K562 (cell line): ENCODE measurements around the gene MAD1L1. TPM values are rescaled to one million over a fixed set of nuclear protein-coding genes. Genes with fewer than 3 reads are reported as not detected.
A peak's percentile ranks its signal among the peaks of the same experiment; 100 is the strongest.

Experiments
- ATAC-seq: fragments of 200-7000 bp; cut with Tn5 transposase; 3 replicates; pipeline ENCODE4 v1.9.1; 2020; ENCODE audit warnings: moderate library complexity
- BruUV-seq: library from RNA; stranded (reverse); fragments of 400-500 nt; replicated peaks from 2 replicates; lab custom pipeline; 2021; lab: Mats Ljungman, UMichigan
- CTCF ChIA-PET: fragments of 300-600 bp; formaldehyde crosslinking; extraction: SDS; loops from one replicate; lab custom pipeline; 2021; ENCODE audit warnings: low intra/inter-chr PET ratio; lab: Yijun Ruan, JAX
- POLR2A ChIA-PET: fragments of 300-600, 350-650 bp; sonication (Branson Sonifier 250); formaldehyde crosslinking; extraction: SDS; loops from one replicate; lab custom pipeline; 2021; ENCODE audit warnings: antibody characterized with exemption, inconsistent platforms; lab: Yijun Ruan, JAX
- DNase-seq, 4 experiments: peaks; one replicate each; pipeline versions ENCODE4 v3.0.0 to v3.0.0-alpha.2; 2011 to 2018; ENCODE audit warnings: low spot score in 3 of 4, mixed read lengths in 3 of 4; ENCODE audit errors: extremely low read depth in 1 of 4
- FAIRE-seq: peaks from 2 replicates; lab custom pipeline; 2011; peaks lifted over from hg19 to GRCh38; lab: Jason Lieb, UNC
- H2AFZ ChIP-seq: 2 replicates; pipeline ENCODE4 v1.6.0; 2011; ENCODE audit warnings: low read depth, low read length, control low read depth, inconsistent platforms
- H3K27ac ChIP-seq: fragments of 200-600 bp; 3 replicates; pipeline ENCODE4 v1.8.0; 2011; ENCODE audit warnings: low read depth, mild to moderate bottlenecking, control low read depth, inconsistent platforms, low read length, moderate library complexity, mixed read lengths; ENCODE audit errors: extremely low read depth
- H3K27me3 ChIP-seq, 2 experiments: fragments of 300-600 bp in 1 of 2; 2 replicates in 1 of 2; 3 replicates in 1 of 2; pipeline versions ENCODE4 v1.6.0 to v1.8.0; 2011; ENCODE audit warnings: inconsistent platforms in 2 of 2, low read length in 2 of 2, mild to moderate bottlenecking in 1 of 2, mixed read lengths in 1 of 2, moderate library complexity in 1 of 2; ENCODE audit not compliant: control insufficient read depth in 2 of 2, insufficient read depth in 2 of 2
- H3K36me3 ChIP-seq: fragments of 300-600 bp; 3 replicates; pipeline ENCODE4 v1.8.0; 2011; ENCODE audit warnings: mild to moderate bottlenecking, low read length, inconsistent platforms; ENCODE audit not compliant: control insufficient read depth, insufficient read depth
- H3K4me1 ChIP-seq, 2 experiments: fragments of 200-600 bp in 1 of 2; replicated peaks in 1 of 2; 2 replicates in 1 of 2; 3 replicates in 1 of 2; pipeline versions ENCODE4 v1.5.1 to v1.8.0; 2011; ENCODE audit warnings: inconsistent platforms in 2 of 2, low read length in 2 of 2, mild to moderate bottlenecking in 1 of 2, mixed read lengths in 1 of 2, moderate library complexity in 1 of 2; ENCODE audit not compliant: control insufficient read depth in 2 of 2, insufficient read depth in 2 of 2
- H3K4me2 ChIP-seq: 2 replicates; pipeline ENCODE4 v1.6.1; 2011; ENCODE audit warnings: low read length, control low read depth, inconsistent platforms, mixed read lengths; ENCODE audit not compliant: insufficient read depth
- H3K4me3 ChIP-seq: fragments of 200-600 bp; sonication (generic), shearing (Covaris generic); 2 replicates; pipeline ENCODE4 v1.5.1; 2016; ENCODE audit warnings: control low read depth, inconsistent platforms
- H3K79me2 ChIP-seq: fragments of 200-600 bp; 3 replicates; pipeline ENCODE4 v1.8.0; 2011; ENCODE audit warnings: low read length, inconsistent platforms; ENCODE audit not compliant: control insufficient read depth, insufficient read depth
- H3K9ac ChIP-seq, 2 experiments: 2 replicates each; pipeline versions ENCODE4 v1.6.0 to v1.6.1; 2011; ENCODE audit warnings: low read depth in 2 of 2, low read length in 2 of 2, control low read depth in 1 of 2, inconsistent platforms in 1 of 2, mild to moderate bottlenecking in 1 of 2, mixed read lengths in 1 of 2; ENCODE audit not compliant: insufficient read depth in 1 of 2
- H3K9me1 ChIP-seq: one replicate; pipeline ENCODE4 v1.6.0; 2011; ENCODE audit warnings: inconsistent platforms, mild to moderate bottlenecking, low read length, moderate library complexity; ENCODE audit not compliant: control insufficient read depth, insufficient read depth
- H3K9me3 ChIP-seq: replicated peaks from 2 replicates; pipeline ENCODE4 v1.5.1; 2011; ENCODE audit warnings: low read depth, low read length, inconsistent platforms; ENCODE audit not compliant: control insufficient read depth, insufficient read depth
- H4K20me1 ChIP-seq: replicated peaks from 2 replicates; pipeline ENCODE4 v1.6.1; 2011; ENCODE audit warnings: low read length, inconsistent platforms, mixed read lengths; ENCODE audit not compliant: control insufficient read depth, insufficient read depth
- ARHGAP35 ChIP-seq: fragments of 450-650 bp; IDR thresholded peaks from 2 replicates; pipeline ENCODE4 v1.6.1; 2018; ENCODE audit not compliant: partially characterized antibody
- FOXA1 ChIP-seq: fragments of 450-650 bp; IDR thresholded peaks from 2 replicates; pipeline ENCODE4 v1.6.1; 2016; ENCODE audit warnings: mild to moderate bottlenecking, borderline replicate concordance
- FOXA3 ChIP-seq, 2 experiments: fragments of 450-650 bp in 1 of 2; sonication (generic) in 1 of 2; formaldehyde crosslinking; IDR thresholded peaks in 1 of 2; conservative IDR thresholded peaks in 1 of 2; 2 replicates each; pipeline versions ENCODE4 v1.4.0 to v1.8.0; 2020 to 2022; ENCODE audit warnings: mild to moderate bottlenecking in 2 of 2, missing genetic modification reagents in 1 of 2
- FOXJ3 ChIP-seq: sonication (generic); formaldehyde crosslinking; IDR thresholded peaks from 2 replicates; pipeline ENCODE4 v1.4.0; 2020; ENCODE audit warnings: mild to moderate bottlenecking, missing genetic modification reagents
- HINFP ChIP-seq: fragments of 450-650 bp; conservative IDR thresholded peaks from 2 replicates; pipeline ENCODE4 v1.6.1; 2016; ENCODE audit warnings: missing genetic modification characterization, low read depth, mild to moderate bottlenecking, control low read depth, missing compliant biosample characterization
- MEF2D ChIP-seq: conservative IDR thresholded peaks from 2 replicates; pipeline ENCODE4 v1.6.1; 2016; ENCODE audit warnings: low read depth, missing genetic modification characterization, missing compliant biosample characterization
- MTA2 ChIP-seq: fragments of 450-650 bp; IDR thresholded peaks from 2 replicates; pipeline ENCODE4 v1.6.1; 2016; ENCODE audit warnings: low read depth
- NR2C2 ChIP-seq, 2 experiments: fragments of 200-800 bp in 1 of 2; sonication (Bioruptor generic) in 1 of 2; sonication (generic) in 1 of 2; formaldehyde crosslinking in 1 of 2; IDR thresholded peaks; 2 replicates each; pipeline versions ENCODE4 v1.6.1 to v1.8.0; 2016 to 2022; ENCODE audit warnings: mild to moderate bottlenecking in 1 of 2, missing compliant biosample characterization in 1 of 2, missing genetic modification characterization in 1 of 2, missing genetic modification reagents in 1 of 2
- PTTG1 ChIP-seq: fragments of 450-650 bp; IDR thresholded peaks from 2 replicates; pipeline ENCODE4 v1.6.1; 2016; ENCODE audit warnings: low read depth, mild to moderate bottlenecking, missing genetic modification characterization, missing compliant biosample characterization
- SIN3A ChIP-seq, 2 experiments: fragments of 150-350 bp in 1 of 2; IDR thresholded peaks; 2 replicates each; pipeline ENCODE4 v1.6.1; 2011 to 2016; ENCODE audit warnings: borderline replicate concordance in 2 of 2, low read depth in 2 of 2, low read length in 2 of 2, mild to moderate bottlenecking in 2 of 2, moderate library complexity in 2 of 2; ENCODE audit not compliant: control insufficient read depth in 1 of 2
- ZBTB33 ChIP-seq: sonication (generic); formaldehyde crosslinking; IDR thresholded peaks from 2 replicates; pipeline ENCODE4 v1.8.1; 2023; ENCODE audit warnings: mild to moderate bottlenecking, missing genetic modification reagents
- ZBTB43 ChIP-seq: sonication (generic); formaldehyde crosslinking; IDR thresholded peaks from 2 replicates; pipeline ENCODE4 v1.8.0; 2023; ENCODE audit warnings: mild to moderate bottlenecking, missing genetic modification reagents
- ZFP1 ChIP-seq: fragments of 450-650 bp; formaldehyde crosslinking; IDR thresholded peaks from 2 replicates; pipeline ENCODE4 v1.4.0; 2020; ENCODE audit warnings: mild to moderate bottlenecking, mixed read lengths
- ZNF197 ChIP-seq: fragments of 200-800 bp; sonication (Bioruptor generic); IDR thresholded peaks from 2 replicates; pipeline ENCODE4 v1.6.1; 2016; ENCODE audit warnings: low read depth, missing genetic modification characterization, missing compliant biosample characterization
- ZSCAN29 ChIP-seq: fragments of 450-650 bp; IDR thresholded peaks from 2 replicates; pipeline ENCODE4 v1.6.1; 2017
- WGBS: fragments of 100-300 bp; shearing (Covaris generic); methylation state at CpG from one replicate; pipeline ENCODE4 v1.1.6; 2016; ENCODE audit warnings: low coverage, mixed read lengths; ENCODE audit not compliant: insufficient coverage; ENCODE audit errors: missing lambda C conversion rate; 5-methylcytosine and 5-hydroxymethylcytosine counted together
- in situ Hi-C: fragments of 300-500 bp; cut with MboI; formaldehyde crosslinking; loops from 4 replicates; pipeline ENCODE4 v1.15.0; 2018; ENCODE audit warnings: inconsistent platforms, mixed read lengths
- intact Hi-C: fragments of 100-400 bp; cut with micrococcal nuclease; formaldehyde crosslinking; loops from 2 replicates; pipeline ENCODE4 v1.14.2; 2022
- polyA plus RNA-seq, 8 experiments: library from polyadenylated mRNA; depleted of rRNA in 4 of 8; stranded (reverse) in 5 of 8; unstranded in 3 of 8; fragments of >200 nt; fragmentation: Nextera tagmentation in 2 of 8; fragmentation: Illumina TruSeq in 1 of 8; extraction: Ambion mirVana in 2 of 8; extraction: Trizol in 1 of 8; gene quantifications; 2 replicates each; pipeline versions ENCODE4 v1.2.1 to v1.2.3, GENCODE V29; 2011 to 2014; ENCODE audit warnings: inconsistent platforms in 1 of 8, missing spikeins in 1 of 8
- total RNA-seq, 7 experiments: library from RNA; depleted of rRNA in 6 of 7; stranded (reverse); fragments of >200 nt in 6 of 7; fragmentation: Illumina TruSeq in 2 of 7; extraction: Trizol in 2 of 7; gene quantifications; 2 replicates each; pipeline versions ENCODE4 v1.2.1 to v1.2.3, GENCODE V29; 2011 to 2021; ENCODE audit warnings: low replicate concordance in 1 of 7

MAD1L1 gene
- total and polyA plus RNA-seq, 9 of the 15 experiments (the other 6 are each of a cell fraction or from before 2014, with no cell fraction given): 1.7 to 89.7 (median 18.0) TPM

GRCh38 chr7:2100278-2101208 lies 132.2 kb downstream of the MAD1L1 start:
- Histone ChIP-seq H3K4me3 (no peak overlapping the region), H3K79me2 (peaks cover 10% of the 10 kb centered on the region; the same call in 2 of the 3 replicates), H3K27me3 (no peaks in the 10 kb centered on the region; a peak in 1 of 5 replicates), H4K20me1 (peaks cover 5% of the 10 kb centered on the region; the same call in 1 of the 2 replicates), H2AFZ (no peak overlapping the region), H3K9me3 (no peaks in the 10 kb centered on the region), H3K36me3 (peaks cover 9% of the 10 kb centered on the region; the same call in 2 of the 3 replicates), H3K4me1 (peaks cover 40 to 84% of the 10 kb centered on the region in 2 experiments), H3K9me1 (peaks cover 3% of the 10 kb centered on the region), H3K4me2 (no peak overlapping the region), H3K9ac (no peak overlapping the region; a peak in 1 of 4 replicates), H3K27ac (peak overlapping the region; percentile 65; the same call in 1 of the 3 replicates)
- in situ Hi-C loops: no loop called here
- no TSS peak for BruUV-seq
- ATAC-seq (no peak), DNase-seq (no peak), FAIRE-seq (no peak)
- WGBS: 81% methylated on average over 31 of the region's 31 CpGs
- intact Hi-C loops: loop anchor here (5.0 to 10.0 kb wide), 2 partner anchors 246 to 252 kb away; partner anchors contain the start of gene EIF3B
- CTCF ChIA-PET: no interaction called here
- POLR2A ChIA-PET: no interaction called here
- TF ChIP-seq NR2C2 (CRISPR knock-in tag; IDR thresholded peaks at IDR 0.05): no peak
- TF ChIP-seq NR2C2 (tag; IDR thresholded peaks at IDR 0.05): 0 out of 2 replicates have a peak, but pooled peaks have one; percentile 9
- no peak for TF ChIP-seq ZFP1
- no peak for TF ChIP-seq HINFP
- no peak for TF ChIP-seq ZSCAN29
- peak; percentile 99 for TF ChIP-seq ZBTB33 (CRISPR knock-in tag)
- TF ChIP-seq FOXA1: no peak
- no peak for TF ChIP-seq MEF2D
- no peak for TF ChIP-seq ARHGAP35
- no peak for TF ChIP-seq ZBTB43 (CRISPR knock-in tag)
- TF ChIP-seq FOXJ3 (CRISPR knock-in tag): no peak
- no peak for TF ChIP-seq ZNF197
- TF ChIP-seq FOXA3 (CRISPR knock-in tag; conservative IDR thresholded peaks at IDR 0.05 in 1 of 2, IDR thresholded peaks at IDR 0.05 in 1 of 2): no peak
- no peak for TF ChIP-seq SIN3A (IDR thresholded peaks at IDR 0.05; ENCODE audit: borderline replicate concordance in 2 of 2, control insufficient read depth in 1 of 2, low read depth in 2 of 2, low read length in 2 of 2)
- no peak for TF ChIP-seq MTA2
- TF ChIP-seq PTTG1 (tag): no peak
